GM21390 (cell line): ENCODE data around the gene ADGRA1.
"Not testable (repeated sequence)": the region's sequence is repeated elsewhere in the genome, so short reads cannot be mapped to it uniquely, and the experiment has no call there.

Experiments used
- ATAC-seq: cut with Tn5 transposase; IDR thresholded peaks from one replicate; pipeline ENCODE4 v1.9.1; 2021; ENCODE audit not compliant: unreplicated experiment

ADGRA1 gene

GRCh38 chr10:133126431-133127290, 38.9 kb downstream of the ADGRA1 start:
- no peak for ATAC-seq

- ATAC-seq = no peak
These were observed 39.8 kb downstream of the ADGRA1 start for GRCh38 chr10:133127291-133128125.

DNA sequence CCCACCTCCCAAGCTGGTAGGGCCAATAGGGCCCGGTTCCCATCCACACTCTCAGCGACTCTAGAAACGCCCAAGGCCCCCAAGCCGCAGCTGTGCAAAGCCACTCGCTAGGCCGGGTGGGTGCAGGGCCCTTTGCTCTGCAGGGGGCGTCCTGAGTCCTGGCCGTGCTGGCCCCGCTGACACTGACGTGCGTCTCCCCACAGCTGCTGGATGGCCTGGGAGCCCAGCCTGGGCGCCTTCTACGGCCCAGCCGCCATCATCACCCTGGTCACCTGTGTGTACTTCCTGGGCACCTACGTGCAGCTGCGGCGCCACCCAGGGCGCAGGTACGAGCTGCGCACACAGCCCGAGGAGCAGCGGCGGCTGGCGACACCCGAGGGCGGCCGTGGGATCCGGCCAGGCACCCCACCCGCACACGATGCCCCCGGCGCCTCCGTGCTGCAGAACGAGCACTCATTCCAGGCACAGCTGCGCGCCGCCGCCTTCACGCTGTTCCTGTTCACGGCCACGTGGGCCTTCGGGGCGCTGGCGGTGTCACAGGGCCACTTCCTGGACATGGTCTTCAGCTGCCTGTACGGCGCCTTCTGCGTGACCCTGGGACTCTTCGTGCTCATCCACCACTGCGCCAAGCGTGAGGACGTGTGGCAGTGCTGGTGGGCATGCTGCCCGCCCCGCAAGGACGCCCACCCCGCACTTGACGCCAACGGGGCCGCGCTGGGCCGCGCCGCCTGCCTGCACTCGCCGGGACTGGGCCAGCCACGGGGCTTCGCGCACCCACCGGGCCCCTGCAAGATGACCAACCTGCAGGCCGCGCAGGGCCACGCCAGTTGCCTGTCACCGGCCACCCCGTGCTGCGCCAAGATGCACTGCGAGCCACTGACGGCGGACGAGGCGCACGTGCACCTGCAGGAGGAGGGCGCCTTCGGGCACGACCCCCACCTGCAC, 40.7 kb downstream of the ADGRA1 start:
- no peak for ATAC-seq

DNA sequence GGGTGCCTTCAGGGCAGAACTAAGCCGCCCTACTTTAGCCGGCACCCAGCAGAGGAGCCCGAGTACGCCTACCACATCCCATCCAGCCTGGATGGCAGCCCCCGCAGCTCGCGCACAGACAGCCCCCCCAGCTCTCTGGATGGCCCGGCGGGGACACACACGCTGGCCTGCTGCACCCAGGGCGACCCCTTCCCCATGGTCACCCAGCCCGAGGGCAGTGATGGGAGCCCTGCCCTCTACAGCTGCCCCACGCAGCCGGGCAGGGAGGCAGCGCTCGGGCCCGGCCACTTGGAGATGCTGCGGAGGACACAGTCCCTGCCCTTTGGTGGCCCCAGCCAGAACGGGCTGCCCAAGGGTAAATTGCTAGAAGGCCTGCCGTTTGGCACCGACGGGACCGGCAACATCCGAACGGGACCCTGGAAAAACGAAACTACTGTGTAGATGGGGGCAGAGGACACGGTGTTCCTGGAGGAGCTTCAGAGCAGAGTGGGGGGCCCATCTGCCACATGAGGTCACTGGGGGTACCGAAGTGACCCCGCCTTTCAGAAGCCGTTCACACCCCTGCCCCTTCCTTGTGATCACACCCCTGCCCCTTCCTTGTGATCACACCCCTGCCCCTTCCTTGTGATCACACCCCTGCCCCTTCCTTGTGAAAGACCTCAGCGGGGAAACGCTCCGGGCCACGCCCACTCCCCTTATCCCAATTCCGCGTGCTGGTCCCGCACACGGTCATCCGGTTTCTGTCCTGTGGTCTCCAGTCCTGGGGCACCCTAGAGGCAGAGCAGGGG, 41.5 kb downstream of the ADGRA1 start:
- ATAC-seq = no peak

GRCh38 chr10:133129859-133130495, 42.3 kb downstream of the ADGRA1 start:
- no peak for ATAC-seq

DNA sequence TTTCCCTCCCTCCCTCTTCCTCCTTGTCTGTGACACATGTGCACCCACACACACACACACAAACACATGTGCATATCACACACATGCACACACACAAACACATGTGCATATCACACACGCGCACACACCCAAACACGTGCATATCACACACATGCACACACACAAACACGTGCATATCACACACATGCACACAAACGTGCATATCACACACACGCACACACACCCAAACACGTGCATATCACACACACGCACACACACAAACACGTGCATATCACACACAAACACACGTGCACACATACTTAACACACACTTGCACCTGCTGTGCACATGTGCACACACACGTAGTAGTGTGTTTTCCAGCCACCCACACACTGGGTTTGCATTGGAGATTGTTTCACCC, 42.9 kb downstream of the ADGRA1 start:
- ATAC-seq = no peak

DNA sequence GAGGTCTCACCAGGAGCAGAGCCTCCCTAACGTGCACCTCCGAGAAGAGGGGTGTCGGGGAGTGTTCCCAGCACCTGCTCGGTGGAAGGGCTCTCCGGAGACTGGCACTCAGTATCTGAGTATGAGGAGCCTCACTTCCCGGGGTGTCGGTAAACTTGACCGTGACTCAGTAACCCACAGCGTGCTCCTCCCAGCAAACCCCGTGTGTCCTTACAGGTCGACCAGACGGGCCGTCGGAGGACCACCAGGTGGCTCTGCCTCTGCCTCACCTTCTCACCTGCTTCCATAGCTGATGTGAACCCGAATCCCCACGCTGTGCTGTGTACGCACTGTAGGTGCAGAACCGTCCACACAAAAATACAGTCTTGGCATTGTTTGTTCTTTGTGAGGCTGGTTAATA, 43.3 kb downstream of the ADGRA1 start:
- no peak for ATAC-seq

GRCh38 chr10:133131734-133132472, 44.2 kb downstream of the ADGRA1 start:
- no peak for ATAC-seq

DNA sequence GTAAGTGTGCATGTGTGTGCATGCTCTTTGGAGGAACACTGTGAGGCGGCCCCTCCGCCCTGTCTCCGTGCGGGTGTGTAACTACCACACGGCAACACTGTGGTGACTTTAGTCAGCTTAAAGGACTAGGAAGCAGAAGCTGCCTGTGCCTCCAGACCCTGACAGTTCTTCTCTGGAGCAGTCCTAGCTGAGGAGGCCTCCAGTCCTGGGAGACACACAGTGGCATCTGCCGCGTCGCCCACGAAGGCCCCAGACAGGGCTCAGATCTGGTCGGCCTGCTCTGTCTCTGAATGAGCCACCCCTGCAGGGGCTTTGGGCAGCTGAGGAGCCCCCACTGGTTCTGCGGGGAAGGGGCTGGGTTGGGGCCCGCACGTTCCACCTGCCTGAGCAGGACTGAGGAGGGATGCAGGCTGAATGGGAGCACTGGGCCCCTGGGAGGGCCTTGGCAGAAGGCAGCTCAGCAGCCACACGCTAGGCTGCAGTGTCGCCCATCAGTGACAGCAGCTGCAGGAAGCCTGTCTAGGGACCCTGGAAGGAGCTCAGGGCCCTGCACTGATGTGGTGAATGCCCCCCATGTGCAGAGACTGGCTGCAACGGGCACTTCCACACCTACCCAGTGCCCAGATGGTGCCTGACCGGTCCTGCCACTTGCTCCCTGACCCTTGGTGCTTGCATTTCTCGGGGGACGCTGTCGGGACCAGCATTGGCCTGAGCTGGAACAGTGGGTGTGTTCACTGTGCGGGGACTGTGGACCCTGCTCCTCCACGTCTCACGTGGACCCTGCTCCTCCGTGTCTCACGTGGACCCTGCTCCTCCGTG, 45.0 kb downstream of the ADGRA1 start:
- ATAC-seq = no peak

- ATAC-seq = no peak
These were observed 45.9 kb downstream of the ADGRA1 start for GRCh38 chr10:133133471-133134231.

DNA sequence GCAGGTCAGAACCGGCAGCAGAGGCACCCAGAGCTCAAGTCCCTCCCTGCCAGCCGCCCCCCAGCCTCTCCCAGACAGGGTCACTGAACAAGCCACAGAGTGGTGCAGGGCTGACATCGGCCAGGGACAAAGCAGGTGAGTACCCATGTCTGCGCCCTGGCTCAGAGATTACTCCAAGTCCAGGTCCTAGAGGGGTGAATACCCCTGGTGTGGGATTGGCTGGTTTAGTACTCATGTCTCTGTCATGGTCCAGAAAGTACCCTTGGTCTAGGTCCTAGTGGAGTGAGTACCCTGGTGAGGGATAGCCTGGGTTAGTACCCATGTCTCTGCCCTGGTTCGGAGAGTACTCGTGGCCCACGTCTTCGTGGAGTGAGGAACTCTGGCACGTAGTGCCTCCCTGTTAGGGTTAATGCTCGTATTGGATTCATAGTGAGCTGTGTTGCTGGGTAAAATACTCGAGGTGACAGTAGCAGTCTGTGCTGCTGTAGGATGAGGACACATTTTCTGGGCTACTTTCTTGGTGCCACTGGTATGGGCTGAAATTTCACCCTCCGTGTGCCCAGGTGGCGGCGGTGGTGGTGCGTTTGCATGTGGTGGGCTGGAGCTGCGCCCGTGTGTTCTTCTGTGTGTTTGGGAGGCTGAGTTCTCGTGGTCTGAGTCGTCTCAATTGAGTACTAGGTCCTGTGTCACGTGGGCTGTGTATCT, 46.8 kb downstream of the ADGRA1 start:
- no peak for ATAC-seq

- ATAC-seq = no peak
These were observed 47.4 kb downstream of the ADGRA1 start for GRCh38 chr10:133135116-133135465.

- ATAC-seq = not testable (repeated sequence)
These were observed 49.9 kb downstream of the ADGRA1 start for GRCh38 chr10:133137486-133138145.

GRCh38 chr10:133139551-133140065, 51.9 kb downstream of the ADGRA1 start:
- no peak for ATAC-seq

GRCh38 chr10:133140417-133141143, 52.9 kb downstream of the ADGRA1 start:
- ATAC-seq = no peak
